HG02943 (cell line): ENCODE results near the gene WNT8B.

ENCODE experiments used
- ATAC-seq: cut with Tn5 transposase; IDR thresholded peaks from one replicate; pipeline ENCODE4 v1.9.1; 2021; ENCODE audit warnings: mild to moderate bottlenecking, low read depth, moderate library complexity; ENCODE audit not compliant: unreplicated experiment

Gene WNT8B

GRCh38 chr10:100482834-100483185 lies 20.0 kb downstream of the WNT8B start:
- ATAC-seq = no peak

- no peak for ATAC-seq
Measured at GRCh38 chr10:100483876-100484666, 21.3 kb downstream of the WNT8B start.

- ATAC-seq = no peak
Measured at GRCh38 chr10:100485366-100485765, 22.6 kb downstream of the WNT8B start.

GRCh38 chr10:100485801-100486495 lies 23.1 kb downstream of the WNT8B start:
- ATAC-seq = no peak

- no peak for ATAC-seq
Measured at GRCh38 chr10:100487529-100487928, 24.7 kb downstream of the WNT8B start.

GRCh38 chr10:100489396-100489795 lies 26.6 kb downstream of the WNT8B start:
- ATAC-seq = no peak

GRCh38 chr10:100490531-100490930 lies 27.7 kb downstream of the WNT8B start:
- ATAC-seq = no peak

- ATAC-seq = no peak
Measured at GRCh38 chr10:100496567-100496966, 33.8 kb downstream of the WNT8B start.

- no peak for ATAC-seq
Measured at GRCh38 chr10:100498059-100498458, 35.2 kb downstream of the WNT8B start.

- no peak for ATAC-seq
Measured at GRCh38 chr10:100501423-100501822, 38.6 kb downstream of the WNT8B start.

- no peak for ATAC-seq
Measured at GRCh38 chr10:100502926-100503494, 40.2 kb downstream of the WNT8B start.

- ATAC-seq = no peak
Measured at GRCh38 chr10:100504096-100504495, 41.3 kb downstream of the WNT8B start.

GRCh38 chr10:100505164-100505563 lies 42.4 kb downstream of the WNT8B start:
- no peak for ATAC-seq

GRCh38 chr10:100506596-100507356 lies 44.0 kb downstream of the WNT8B start:
- no peak for ATAC-seq

GRCh38 chr10:100507357-100507732 lies 44.5 kb downstream of the WNT8B start:
- ATAC-seq = no peak

- no peak for ATAC-seq
Measured at GRCh38 chr10:100508266-100508665, 45.5 kb downstream of the WNT8B start.

GRCh38 chr10:100508691-100509150 lies 45.9 kb downstream of the WNT8B start:
- ATAC-seq = no peak

- no peak for ATAC-seq
Measured at GRCh38 chr10:100509241-100509840, 46.5 kb downstream of the WNT8B start.

GRCh38 chr10:100510533-100511308 lies 47.9 kb downstream of the WNT8B start:
- ATAC-seq = no peak

GRCh38 chr10:100515612-100516011 lies 52.8 kb downstream of the WNT8B start:
- no peak for ATAC-seq
